ENCODE measurements around the gene DROSHA. TPM values are rescaled to one million over a fixed set of nuclear protein-coding genes. Genes with fewer than 3 reads are reported as not detected.

Gene DROSHA
- total RNA-seq, 4 donors from 2014 or later, result 29.4 to 62.4 (median 50.2) TPM

- DNase-seq (ENCODE audit: low spot score) (no peak), ATAC-seq (ENCODE audit: low FRiP score) (no peak)
- no peak for TF ChIP-seq CTCF (IDR thresholded peaks at IDR 0.05)
These were observed 35.0 kb downstream of the DROSHA start for GRCh38 chr5:31496891-31497290.

GRCh38 chr5:31496301-31496700, 35.6 kb downstream of the DROSHA start:
- DNase-seq (ENCODE audit: low spot score) (no peak), ATAC-seq (ENCODE audit: low FRiP score) (no peak)
- TF ChIP-seq CTCF (IDR thresholded peaks at IDR 0.05), result no peak

- no peak for ATAC-seq (ENCODE audit: low FRiP score)
These were observed 36.6 kb downstream of the DROSHA start for GRCh38 chr5:31495336-31495735.

GRCh38 chr5:31492869-31493268, 39.0 kb downstream of the DROSHA start:
- ATAC-seq (ENCODE audit: low FRiP score), result no peak
- no peak for DNase-seq (ENCODE audit: low spot score)
- no peak for TF ChIP-seq CTCF (IDR thresholded peaks at IDR 0.05)

More at GRCh38 chr5:31495336-31495735, 36.6 kb downstream of the DROSHA start:
- no peak for TF ChIP-seq CTCF (IDR thresholded peaks at IDR 0.05)
- no peak for DNase-seq (ENCODE audit: low spot score)

- DNase-seq (ENCODE audit: low spot score) (no peak), ATAC-seq (ENCODE audit: low FRiP score) (no peak)
- no peak for TF ChIP-seq CTCF (IDR thresholded peaks at IDR 0.05)
These were observed 44.4 kb downstream of the DROSHA start for GRCh38 chr5:31487506-31487905.

- TF ChIP-seq CTCF (IDR thresholded peaks at IDR 0.05), result no peak
- no peak for ATAC-seq (ENCODE audit: low FRiP score)
- no peak for DNase-seq (ENCODE audit: low spot score)
These were observed 45.5 kb downstream of the DROSHA start for GRCh38 chr5:31486441-31486840.

- no peak for ATAC-seq (ENCODE audit: low FRiP score)
- TF ChIP-seq CTCF (IDR thresholded peaks at IDR 0.05), result no peak
- DNase-seq (ENCODE audit: low spot score), result no peak
These were observed 46.3 kb downstream of the DROSHA start for GRCh38 chr5:31485376-31486207.
